H1 (cell line): ENCODE data around the gene SRCIN1. TPM values are rescaled to one million over a fixed set of nuclear protein-coding genes. Genes with fewer than 3 reads are reported as not detected.
"Not testable (repeated sequence)": the region's sequence is repeated elsewhere in the genome, so short reads cannot be mapped to it uniquely, and the experiment has no call there.

Experiments used
- CTCF ChIA-PET: fragments of 300-600 bp; sonication (Branson Sonifier 250); formaldehyde crosslinking; loops from one replicate; lab custom pipeline; 2021; ENCODE audit not compliant: partially characterized antibody; lab: Charles Lee
- POLR2A ChIA-PET: fragments of 300-600 bp; sonication (Branson Sonifier 250); formaldehyde crosslinking; loops from one replicate; lab custom pipeline; 2021; ENCODE audit warnings: inconsistent platforms; ENCODE audit not compliant: partially characterized antibody; lab: Charles Lee
- DNase-seq, 2 experiments: peaks; one replicate each; pipeline versions ENCODE4 v3.0.0 to v3.0.0-alpha.2; 2010 to 2022; ENCODE audit warnings: low spot score in 2 of 2, low read depth in 1 of 2, mixed read lengths in 1 of 2
- FAIRE-seq: peaks from 2 replicates; lab custom pipeline; 2011; peaks lifted over from hg19 to GRCh38; lab: Jason Lieb, UNC
- H2AFZ ChIP-seq: 2 replicates; pipeline ENCODE4 v1.8.1; 2012; ENCODE audit warnings: low read length, inconsistent platforms
- H2AK5ac ChIP-seq: 2 replicates; pipeline ENCODE4 v1.6.1; 2013; ENCODE audit warnings: low read depth, low read length
- H2BK120ac ChIP-seq: replicated peaks from 2 replicates; pipeline ENCODE3; 2013; ENCODE audit warnings: low read depth, low read length, inconsistent platforms
- H2BK12ac ChIP-seq: 2 replicates; pipeline ENCODE4 v1.6.1; 2013; ENCODE audit warnings: low read depth, low read length
- H2BK15ac ChIP-seq: 2 replicates; pipeline ENCODE4 v1.6.1; 2013; ENCODE audit warnings: low read length
- H2BK20ac ChIP-seq: 2 replicates; pipeline ENCODE4 v1.6.1; 2013; ENCODE audit warnings: low read length
- H2BK5ac ChIP-seq: 2 replicates; pipeline ENCODE4 v1.6.1; 2013; ENCODE audit warnings: low read depth, low read length
- H3K14ac ChIP-seq: 2 replicates; pipeline ENCODE4 v1.6.1; 2013; ENCODE audit warnings: inconsistent platforms; ENCODE audit not compliant: insufficient read length
- H3K18ac ChIP-seq: 2 replicates; pipeline ENCODE4 v1.6.1; 2013; ENCODE audit warnings: low read length; ENCODE audit errors: extremely low read depth
- H3K23ac ChIP-seq: 2 replicates; pipeline ENCODE4 v1.6.1; 2013; ENCODE audit warnings: inconsistent platforms; ENCODE audit not compliant: insufficient read length
- H3K23me2 ChIP-seq: 2 replicates; pipeline ENCODE4 v1.6.1; 2013; ENCODE audit warnings: low read depth, low read length
- H3K27ac ChIP-seq: 2 replicates; pipeline ENCODE4 v1.6.1; 2011; ENCODE audit warnings: low read depth, low read length, inconsistent platforms
- H3K27me3 ChIP-seq, 4 experiments: replicated peaks in 1 of 4; 1 replicate in 1 of 4; 2 replicates in 3 of 4; pipeline versions ENCODE4 v1.6.1 to v1.8.1; 2011 to 2013; ENCODE audit warnings: low read length in 3 of 4, mild to moderate bottlenecking in 3 of 4, inconsistent platforms in 2 of 4, mixed read lengths in 2 of 4, moderate library complexity in 1 of 4; ENCODE audit not compliant: control insufficient read depth in 3 of 4, insufficient read depth in 3 of 4; ENCODE audit errors: extremely low read depth in 1 of 4
- H3K36me3 ChIP-seq, 4 experiments: 2 replicates each; pipeline versions ENCODE4 v1.6.1 to v1.8.1; 2011 to 2013; ENCODE audit warnings: mild to moderate bottlenecking in 4 of 4, low read length in 3 of 4, moderate library complexity in 2 of 4, control low read depth in 1 of 4, inconsistent platforms in 1 of 4; ENCODE audit not compliant: insufficient read depth in 4 of 4, control insufficient read depth in 2 of 4
- H3K4ac ChIP-seq: replicated peaks from 2 replicates; pipeline ENCODE3; 2013; ENCODE audit warnings: low read length, low read depth, mixed read lengths, inconsistent platforms; ENCODE audit not compliant: insufficient read length
- H3K4me1 ChIP-seq, 4 experiments: replicated peaks in 1 of 4; 1 replicate in 1 of 4; 2 replicates in 3 of 4; pipeline versions ENCODE4 v1.6.1 to v1.8.1; 2011 to 2013; ENCODE audit warnings: low read length in 3 of 4, inconsistent platforms in 2 of 4, mixed read lengths in 1 of 4; ENCODE audit not compliant: insufficient read depth in 4 of 4, control insufficient read depth in 3 of 4
- H3K4me2 ChIP-seq, 2 experiments: 2 replicates each; pipeline versions ENCODE4 v1.6.1 to v1.8.1; 2011 to 2013; ENCODE audit warnings: low read depth in 2 of 2, low read length in 2 of 2, control low read depth in 1 of 2, inconsistent platforms in 1 of 2, mild to moderate bottlenecking in 1 of 2; ENCODE audit not compliant: insufficient read depth in 1 of 2
- H3K4me3 ChIP-seq, 4 experiments: fragments of 200-600, 300-600 bp in 1 of 4; sonication (generic), shearing (Covaris generic), sonication (Bioruptor Twin) in 1 of 4; 2 replicates each; pipeline versions ENCODE4 v1.5.1 to v1.8.1; 2011 to 2016; ENCODE audit warnings: low read length in 4 of 4, low read depth in 3 of 4, control low read depth in 2 of 4, inconsistent platforms in 2 of 4, mild to moderate bottlenecking in 2 of 4, mixed read lengths in 1 of 4, moderate library complexity in 1 of 4; ENCODE audit not compliant: insufficient read depth in 2 of 4; ENCODE audit errors: extremely low read depth in 1 of 4
- H3K56ac ChIP-seq: replicated peaks from 2 replicates; pipeline ENCODE3; 2013; ENCODE audit warnings: low read depth, mild to moderate bottlenecking, mixed read lengths, low read length, inconsistent platforms; ENCODE audit not compliant: insufficient read length
- H3K79me1 ChIP-seq: 2 replicates; pipeline ENCODE4 v1.6.1; 2013; ENCODE audit warnings: low read depth, low read length, control low read depth
- H3K79me2 ChIP-seq, 2 experiments: 2 replicates each; pipeline versions ENCODE4 v1.6.1 to v1.8.1; 2012 to 2013; ENCODE audit warnings: low read length in 2 of 2, mild to moderate bottlenecking in 2 of 2, inconsistent platforms in 1 of 2; ENCODE audit not compliant: insufficient read depth in 2 of 2, control insufficient read depth in 1 of 2
- H3K9ac ChIP-seq, 4 experiments: replicated peaks in 1 of 4; 1 replicate in 1 of 4; 2 replicates in 3 of 4; pipeline versions ENCODE4 v1.6.1 to v1.8.1; 2011 to 2013; ENCODE audit warnings: low read depth in 3 of 4, low read length in 3 of 4, control low read depth in 2 of 4, mild to moderate bottlenecking in 2 of 4, moderate library complexity in 2 of 4, inconsistent platforms in 1 of 4; ENCODE audit errors: extremely low read depth in 1 of 4
- H3K9me3 ChIP-seq, 2 experiments: 2 replicates each; pipeline versions ENCODE4 v1.6.1 to v1.8.1; 2012 to 2013; ENCODE audit warnings: mild to moderate bottlenecking in 2 of 2, moderate library complexity in 2 of 2, control low read depth in 1 of 2, inconsistent platforms in 1 of 2, low read depth in 1 of 2, low read length in 1 of 2, mixed read lengths in 1 of 2; ENCODE audit not compliant: insufficient read depth in 2 of 2
- H4K20me1 ChIP-seq, 2 experiments: replicated peaks in 1 of 2; 2 replicates each; pipeline versions ENCODE3 to v1.8.1; 2011 to 2013; ENCODE audit warnings: inconsistent platforms in 2 of 2, low read length in 2 of 2, mild to moderate bottlenecking in 1 of 2; ENCODE audit not compliant: insufficient read depth in 2 of 2, control insufficient read depth in 1 of 2
- H4K5ac ChIP-seq: 2 replicates; pipeline ENCODE4 v1.6.1; 2013; ENCODE audit warnings: low read length, low read depth, mixed read lengths, inconsistent platforms; ENCODE audit not compliant: insufficient read length
- H4K8ac ChIP-seq: 2 replicates; pipeline ENCODE4 v1.8.0; 2013; ENCODE audit warnings: mild to moderate bottlenecking, moderate library complexity, low read length, inconsistent platforms; ENCODE audit not compliant: insufficient read depth; ENCODE audit errors: extremely low read depth
- H4K91ac ChIP-seq: replicated peaks from 2 replicates; pipeline ENCODE3; 2013; ENCODE audit warnings: low read length, mixed read lengths, inconsistent platforms; ENCODE audit not compliant: insufficient read length
- WGBS, 2 experiments: shearing (Covaris generic) in 1 of 2; methylation state at CpG; one replicate each; pipeline versions ENCODE4 v1.1.6 to v1.1.7; 2013 to 2015; ENCODE audit warnings: low lambda C conversion rate in 2 of 2, mixed read lengths in 2 of 2, inconsistent platforms in 1 of 2, low coverage in 1 of 2, missing lambda C conversion rate in 1 of 2; ENCODE audit not compliant: insufficient replicate concordance in 2 of 2, insufficient coverage in 1 of 2, insufficient read length in 1 of 2; ENCODE audit errors: extremely low coverage in 1 of 2, missing lambda C conversion rate in 1 of 2; 5-methylcytosine and 5-hydroxymethylcytosine counted together
- polyA plus RNA-seq, 7 experiments: library from polyadenylated mRNA; depleted of rRNA in 3 of 7; stranded (reverse) in 5 of 7; unstranded in 2 of 7; fragments of >200 nt in 5 of 7; fragments of 200-250 nt in 2 of 7; gene quantifications; 1 replicate in 5 of 7; 2 replicates in 1 of 7; 4 replicates in 1 of 7; pipeline versions ENCODE4 v1.2.1 to v1.2.3, GENCODE V29; 2011 to 2013; ENCODE audit warnings: missing spikeins in 2 of 7, mixed read lengths in 2 of 7
- total RNA-seq: library from RNA; stranded (reverse); fragmentation: NEBNext Ultra II Directional; extraction: Animal tissue kit (Norgen Biotek cat#: 25700); gene quantifications from 2 replicates; pipeline ENCODE4 v1.2.1, GENCODE V29; 2021

The SRCIN1 gene
- total and polyA plus RNA-seq, 2 of the 8 experiments (the other 6 are each of a cell fraction or from before 2014, with no cell fraction given): 2.8 to 3.8 TPM

DNA sequence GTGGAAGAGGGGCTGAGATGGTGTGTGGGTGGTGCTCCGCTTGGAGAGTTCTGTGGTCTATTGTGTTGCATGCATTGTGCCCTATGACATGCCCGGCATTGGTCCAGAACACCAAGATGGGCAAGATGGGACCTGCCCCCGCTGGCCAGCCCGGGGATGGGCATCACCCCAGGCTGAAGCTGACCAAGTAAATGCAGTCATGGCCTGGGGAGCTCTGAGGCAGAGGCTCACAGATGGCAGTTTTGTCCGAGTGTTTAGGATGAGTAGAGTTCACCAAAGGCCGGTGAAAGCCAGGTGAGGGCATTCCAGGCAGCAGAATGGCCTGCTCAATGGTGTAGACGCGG, 123.1 kb downstream of the SRCIN1 start:
- H3K14ac ChIP-seq, H3K4me2 ChIP-seq, H3K79me1 ChIP-seq, H3K79me2 ChIP-seq, H3K23ac ChIP-seq, H4K91ac ChIP-seq, H2BK20ac ChIP-seq, H2AK5ac ChIP-seq, H3K4me3 ChIP-seq, H3K9ac ChIP-seq, H3K27me3 ChIP-seq, H3K23me2 ChIP-seq, H4K20me1 ChIP-seq, H2BK5ac ChIP-seq, H2BK15ac ChIP-seq, H4K8ac ChIP-seq, H3K18ac ChIP-seq, H3K9me3 ChIP-seq, H3K56ac ChIP-seq, DNase-seq, H2BK12ac ChIP-seq, H3K27ac ChIP-seq, H3K4me1 ChIP-seq, H2BK120ac ChIP-seq, FAIRE-seq, H4K5ac ChIP-seq, H3K4ac ChIP-seq, H2AFZ ChIP-seq: not testable (repeated sequence)
- ChIA-PET CTCF (interaction anchor here (0.8 to 4.2 kb wide), 10 partner anchors 18 to 151 kb away, joined by 3 to 42 read pairs (median 5); no protein-coding TSS in a partner anchor), POLR2A (interaction anchor here (1.4 kb wide), 1 partner anchor 31 kb away, joined by 3 read pairs; no protein-coding TSS in a partner anchor)
- peaks cover 0 to 34% (median 11%) of the 10 kb centered on the region in 4 experiments; a peak in 5 of 8 replicates for H3K36me3 ChIP-seq
- WGBS, 2 experiments: 97% methylated on average over 7 of the region's 8 CpGs; no CpG with 5 or more reads in 1 of the 2 experiments
